Trophoblast cell (in vitro differentiated cells and primary cell): ENCODE data around the gene KCTD8.
A peak's percentile ranks its signal among the peaks of the same experiment; 100 is the strongest.

Experiments used
- DNase-seq, 2 donors: peaks; one replicate each; pipeline ENCODE4 v3.0.0-alpha.2; 2016
- H2AFZ ChIP-seq: 2 replicates; pipeline ENCODE4 v1.6.1; 2013; ENCODE audit warnings: low read length, moderate library complexity, mild to moderate bottlenecking; ENCODE audit not compliant: insufficient read depth, poor library complexity
- H2AK5ac ChIP-seq: 2 replicates; pipeline ENCODE4 v1.6.1; 2013; ENCODE audit warnings: mild to moderate bottlenecking, low read length
- H2BK120ac ChIP-seq: 2 replicates; pipeline ENCODE4 v1.6.1; 2013; ENCODE audit warnings: low read length, mild to moderate bottlenecking, moderate library complexity; ENCODE audit not compliant: insufficient read depth, poor library complexity
- H2BK12ac ChIP-seq: 2 replicates; pipeline ENCODE4 v1.6.1; 2013; ENCODE audit warnings: mild to moderate bottlenecking, low read length, moderate library complexity
- H2BK5ac ChIP-seq: 2 replicates; pipeline ENCODE4 v1.6.1; 2013; ENCODE audit warnings: low read length, low read depth, moderate library complexity, mild to moderate bottlenecking; ENCODE audit not compliant: poor library complexity
- H3K14ac ChIP-seq: 2 replicates; pipeline ENCODE4 v1.6.1; 2013; ENCODE audit warnings: mild to moderate bottlenecking, low read length
- H3K18ac ChIP-seq: 2 replicates; pipeline ENCODE4 v1.6.1; 2013; ENCODE audit warnings: mild to moderate bottlenecking, low read length
- H3K23ac ChIP-seq: 2 replicates; pipeline ENCODE4 v1.6.1; 2013; ENCODE audit warnings: low read length
- H3K27ac ChIP-seq: 2 replicates; pipeline ENCODE4 v1.5.1; 2013; ENCODE audit warnings: low read depth, mild to moderate bottlenecking, inconsistent platforms, low read length, moderate library complexity
- H3K27me3 ChIP-seq: 2 replicates; pipeline ENCODE4 v1.6.1; 2013; ENCODE audit warnings: inconsistent platforms, mild to moderate bottlenecking, low read length, moderate library complexity; ENCODE audit not compliant: insufficient read depth
- H3K36me3 ChIP-seq, 2 experiments: 1 replicate in 1 of 2; 2 replicates in 1 of 2; pipeline ENCODE4 v1.6.1; 2013; ENCODE audit warnings: low read length in 2 of 2, mild to moderate bottlenecking in 2 of 2, moderate library complexity in 1 of 2; ENCODE audit not compliant: insufficient read depth in 2 of 2, control insufficient read depth in 1 of 2
- H3K4ac ChIP-seq: 2 replicates; pipeline ENCODE4 v1.6.1; 2013; ENCODE audit warnings: low read depth, mild to moderate bottlenecking, low read length, moderate library complexity
- H3K4me1 ChIP-seq, 2 experiments: 1 replicate in 1 of 2; 2 replicates in 1 of 2; pipeline ENCODE4 v1.6.1; 2013; ENCODE audit warnings: low read length in 2 of 2, mild to moderate bottlenecking in 2 of 2, moderate library complexity in 1 of 2; ENCODE audit not compliant: insufficient read depth in 2 of 2, control insufficient read depth in 1 of 2
- H3K4me2 ChIP-seq: 2 replicates; pipeline ENCODE4 v1.6.1; 2013; ENCODE audit warnings: inconsistent platforms, mild to moderate bottlenecking, low read length, moderate library complexity
- H3K4me3 ChIP-seq: 2 replicates; pipeline ENCODE4 v1.5.1; 2013; ENCODE audit warnings: mild to moderate bottlenecking, low read depth, low read length, inconsistent platforms
- H3K79me1 ChIP-seq: one replicate; pipeline ENCODE4 v1.6.1; 2013; ENCODE audit warnings: low read length
- H3K79me2 ChIP-seq: 2 replicates; pipeline ENCODE4 v1.6.1; 2013; ENCODE audit warnings: low read length, mild to moderate bottlenecking; ENCODE audit not compliant: control insufficient read depth, insufficient read depth, poor library complexity
- H3K9ac ChIP-seq: 2 replicates; pipeline ENCODE4 v1.6.1; 2013; ENCODE audit warnings: mild to moderate bottlenecking, low read length
- H3K9me3 ChIP-seq: 2 replicates; pipeline ENCODE4 v1.6.1; 2013; ENCODE audit warnings: low read depth, mild to moderate bottlenecking, control low read depth, inconsistent platforms, low read length; ENCODE audit not compliant: insufficient read depth
- H4K12ac ChIP-seq: 2 replicates; pipeline ENCODE4 v1.6.1; 2013; ENCODE audit warnings: low read depth, mild to moderate bottlenecking, low read length, moderate library complexity
- H4K8ac ChIP-seq: 2 replicates; pipeline ENCODE4 v1.6.1; 2013; ENCODE audit warnings: low read depth, mild to moderate bottlenecking, low read length, moderate library complexity
- H4K91ac ChIP-seq: one replicate; pipeline ENCODE4 v1.6.1; 2013; ENCODE audit warnings: low read depth, mild to moderate bottlenecking, low read length, moderate library complexity
- WGBS: extraction: QIAGEN DNeasy Blood & Tissue Kit; methylation state at CpG from one replicate; pipeline ENCODE4 v1.1.7; 2013; ENCODE audit warnings: missing lambda C conversion rate; ENCODE audit not compliant: insufficient read length, insufficient coverage; ENCODE audit errors: extremely low coverage; 5-methylcytosine and 5-hydroxymethylcytosine counted together

Gene KCTD8

GRCh38 chr4:44479731-44480130, 31.1 kb upstream of the KCTD8 start:
- Histone ChIP-seq H3K27ac (no peak overlapping the region), H3K18ac (no peak overlapping the region), H4K91ac (no peak overlapping the region), H2AFZ (no peak overlapping the region), H3K9me3 (no peaks in the 10 kb centered on the region), H4K8ac (no peak overlapping the region), H2BK12ac (no peak overlapping the region), H3K27me3 (no peaks in the 10 kb centered on the region), H2AK5ac (no peak overlapping the region), H3K79me2 (no peaks in the 10 kb centered on the region), H3K9ac (no peak overlapping the region), H3K36me3 (no peaks in the 10 kb centered on the region), H3K23ac (no peak overlapping the region), H3K4me2 (no peak overlapping the region), H2BK5ac (no peak overlapping the region), H3K4me3 (no peak overlapping the region), H3K14ac (no peak overlapping the region), H4K12ac (no peak overlapping the region), H3K4ac (no peak overlapping the region), H3K79me1 (no peaks in the 10 kb centered on the region), H3K4me1 (no peaks in the 10 kb centered on the region), H2BK120ac (no peak overlapping the region)
- DNase-seq = no peak

DNA sequence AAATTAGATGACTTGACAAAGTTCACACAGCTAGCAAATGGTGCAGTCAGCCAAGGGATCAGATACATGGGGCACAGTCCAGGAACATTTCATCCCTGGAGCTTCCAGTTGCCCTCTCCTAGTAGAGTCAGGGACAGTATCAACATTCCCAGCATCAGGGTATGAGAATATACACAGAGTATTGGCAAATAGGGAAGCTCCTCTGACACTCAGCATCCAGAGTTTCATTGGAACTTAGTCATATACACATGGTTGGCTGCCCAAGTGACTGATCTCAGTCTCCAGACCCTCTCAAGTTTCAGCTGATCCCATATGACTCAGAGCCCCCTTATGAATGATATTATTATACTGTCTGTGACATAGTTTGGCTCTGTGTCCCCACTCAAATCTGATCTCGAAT, 13.7 kb upstream of the KCTD8 start:
- Histone ChIP-seq H3K4me3 (no peak overlapping the region), H3K36me3 (no peaks in the 10 kb centered on the region), H3K23ac (no peak overlapping the region), H3K9ac (no peak overlapping the region), H2AFZ (no peak overlapping the region), H2AK5ac (no peak overlapping the region), H4K8ac (no peak overlapping the region), H3K4ac (no peak overlapping the region), H4K91ac (no peak overlapping the region), H2BK12ac (no peak overlapping the region), H3K18ac (no peak overlapping the region), H3K14ac (no peak overlapping the region), H3K27ac (no peak overlapping the region), H3K27me3 (no peaks in the 10 kb centered on the region), H4K12ac (no peak overlapping the region), H3K79me1 (no peaks in the 10 kb centered on the region), H3K4me1 (no peaks in the 10 kb centered on the region), H3K4me2 (no peak overlapping the region), H3K79me2 (no peaks in the 10 kb centered on the region), H2BK5ac (no peak overlapping the region), H3K9me3 (no peaks in the 10 kb centered on the region), H2BK120ac (no peak overlapping the region)
- DNase-seq = no peak
- WGBS = no CpG with 5 or more reads among the region's 1 CpG

GRCh38 chr4:44447563-44448504, 775 bp downstream of the KCTD8 start:
- no peak overlapping the region for H2BK120ac ChIP-seq
- H3K4ac ChIP-seq = no peak overlapping the region
- H3K27ac ChIP-seq = no peak overlapping the region
- H3K79me2 ChIP-seq = no peaks in the 10 kb centered on the region
- no peak overlapping the region for H3K9ac ChIP-seq
- WGBS = no CpG with 5 or more reads among the region's 110 CpGs
- H4K12ac ChIP-seq = no peak overlapping the region
- H4K8ac ChIP-seq = no peak overlapping the region
- no peaks in the 10 kb centered on the region for H3K9me3 ChIP-seq
- H2AK5ac ChIP-seq = no peak overlapping the region
- H3K79me1 ChIP-seq = no peaks in the 10 kb centered on the region
- H3K4me3 ChIP-seq = peak overlapping the region; percentile 72
- H2BK5ac ChIP-seq = no peak overlapping the region
- peak in 1 of 2 donors; percentile 4 for DNase-seq
- peak overlapping the region; percentile 89 for H2AFZ ChIP-seq
- peaks cover 4 to 19% of the 10 kb centered on the region in 2 experiments for H3K4me1 ChIP-seq
- H3K23ac ChIP-seq = no peak overlapping the region
- H3K18ac ChIP-seq = no peak overlapping the region
- H4K91ac ChIP-seq = no peak overlapping the region
- no peaks in the 10 kb centered on the region for H3K36me3 ChIP-seq
- H3K4me2 ChIP-seq = peak overlapping the region; percentile 99
- H3K27me3 ChIP-seq = peaks cover 25% of the 10 kb centered on the region
- no peak overlapping the region for H2BK12ac ChIP-seq
- no peak overlapping the region for H3K14ac ChIP-seq

- H2BK12ac ChIP-seq = no peak overlapping the region
- H2AK5ac ChIP-seq = no peak overlapping the region
- H3K9me3 ChIP-seq = no peaks in the 10 kb centered on the region
- H3K14ac ChIP-seq = no peak overlapping the region
- no peak overlapping the region for H3K9ac ChIP-seq
- H4K12ac ChIP-seq = no peak overlapping the region
- no peak overlapping the region for H4K91ac ChIP-seq
- H3K27me3 ChIP-seq = peaks cover 25% of the 10 kb centered on the region
- H3K4me2 ChIP-seq = peak overlapping the region; percentile 99
- WGBS = no CpG with 5 or more reads among the region's 32 CpGs
- no peaks in the 10 kb centered on the region for H3K36me3 ChIP-seq
- no peak overlapping the region for H2BK120ac ChIP-seq
- H3K27ac ChIP-seq = no peak overlapping the region
- no peaks in the 10 kb centered on the region for H3K79me2 ChIP-seq
- DNase-seq = no peak
- H2AFZ ChIP-seq = peak overlapping the region; percentile 89
- no peak overlapping the region for H3K23ac ChIP-seq
- peak overlapping the region; percentile 72 for H3K4me3 ChIP-seq
- H4K8ac ChIP-seq = no peak overlapping the region
- no peaks in the 10 kb centered on the region for H3K79me1 ChIP-seq
- peaks cover 4 to 19% of the 10 kb centered on the region in 2 experiments for H3K4me1 ChIP-seq
- no peak overlapping the region for H3K4ac ChIP-seq
- no peak overlapping the region for H3K18ac ChIP-seq
- no peak overlapping the region for H2BK5ac ChIP-seq
These were observed 1.6 kb downstream of the KCTD8 start for GRCh38 chr4:44446801-44447562.
